Measurements from ENCODE around the gene VNN1. TPM values are rescaled to one million over a fixed set of nuclear protein-coding genes. Genes with fewer than 3 reads are reported as not detected.

The VNN1 gene
- total RNA-seq, 4 donors from 2014 or later, result 0.38 to 1.1 (median 0.67) TPM

DNA sequence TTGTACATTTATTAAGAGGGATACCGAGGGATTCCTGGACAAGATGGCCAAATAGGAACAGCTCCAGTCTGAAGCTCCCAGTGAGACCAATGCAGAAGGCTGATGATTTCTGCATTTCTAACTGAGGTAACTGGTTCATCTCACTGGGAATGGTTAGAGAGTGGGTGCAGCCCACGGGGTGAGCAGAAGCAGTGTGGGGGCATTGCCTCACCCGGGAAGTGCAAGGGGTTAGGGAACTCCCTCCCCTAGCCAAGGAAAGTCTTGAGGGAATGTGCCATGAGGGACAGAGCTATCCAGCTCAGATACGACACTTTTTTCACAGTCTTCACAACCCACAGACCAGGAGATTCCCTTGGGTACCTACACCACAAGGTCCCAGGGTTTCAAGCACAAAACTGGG, 79.1 kb downstream of the VNN1 start:
- no peak for DNase-seq (ENCODE audit: low spot score in 2 of 2)
- Histone ChIP-seq H3K9me3 (no peaks in the 10 kb centered on the region), H3K4me3 (no peak overlapping the region), H3K27me3 (peaks cover 11% of the 10 kb centered on the region), H3K27ac (no peak overlapping the region), H3K36me3 (no peaks in the 10 kb centered on the region), H3K4me1 (no peaks in the 10 kb centered on the region)
- TF ChIP-seq, protein P1, sequence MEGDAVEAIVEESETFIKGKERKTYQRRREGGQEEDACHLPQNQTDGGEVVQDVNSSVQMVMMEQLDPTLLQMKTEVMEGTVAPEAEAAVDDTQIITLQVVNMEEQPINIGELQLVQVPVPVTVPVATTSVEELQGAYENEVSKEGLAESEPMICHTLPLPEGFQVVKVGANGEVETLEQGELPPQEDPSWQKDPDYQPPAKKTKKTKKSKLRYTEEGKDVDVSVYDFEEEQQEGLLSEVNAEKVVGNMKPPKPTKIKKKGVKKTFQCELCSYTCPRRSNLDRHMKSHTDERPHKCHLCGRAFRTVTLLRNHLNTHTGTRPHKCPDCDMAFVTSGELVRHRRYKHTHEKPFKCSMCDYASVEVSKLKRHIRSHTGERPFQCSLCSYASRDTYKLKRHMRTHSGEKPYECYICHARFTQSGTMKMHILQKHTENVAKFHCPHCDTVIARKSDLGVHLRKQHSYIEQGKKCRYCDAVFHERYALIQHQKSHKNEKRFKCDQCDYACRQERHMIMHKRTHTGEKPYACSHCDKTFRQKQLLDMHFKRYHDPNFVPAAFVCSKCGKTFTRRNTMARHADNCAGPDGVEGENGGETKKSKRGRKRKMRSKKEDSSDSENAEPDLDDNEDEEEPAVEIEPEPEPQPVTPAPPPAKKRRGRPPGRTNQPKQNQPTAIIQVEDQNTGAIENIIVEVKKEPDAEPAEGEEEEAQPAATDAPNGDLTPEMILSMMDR (IDR thresholded peaks at IDR 0.05), result no peak
- TF ChIP-seq POLR2AphosphoS5 (IDR thresholded peaks at IDR 0.05), result no peak
- no peak for TF ChIP-seq POLR2A (IDR thresholded peaks at IDR 0.05)
- TF ChIP-seq EP300 (IDR thresholded peaks at IDR 0.05), result no peak
- WGBS, result 78% methylated on average over 4 of the region's 4 CpGs

DNA sequence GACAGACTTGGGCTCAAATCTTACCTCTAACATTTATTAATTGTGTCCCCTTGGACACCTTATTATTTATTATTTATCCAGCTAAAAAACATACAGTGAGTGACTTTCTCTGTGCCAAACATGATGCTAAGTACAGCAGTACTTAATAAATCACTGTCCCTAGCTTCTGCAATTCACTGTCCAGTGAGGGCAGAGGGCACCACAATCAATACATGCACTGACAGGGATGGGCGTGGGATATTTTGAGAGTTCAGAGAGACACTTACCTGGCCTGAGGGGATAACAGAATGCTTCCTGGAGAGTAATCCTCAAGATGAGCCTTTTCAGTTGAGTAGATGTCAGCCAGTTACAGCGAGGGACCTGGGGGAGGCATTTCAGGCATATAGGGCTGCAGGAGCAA, 80.5 kb downstream of the VNN1 start:
- H3K27me3 ChIP-seq, result peaks cover 11% of the 10 kb centered on the region
- H3K27ac ChIP-seq, result no peak overlapping the region
- TF ChIP-seq POLR2A (IDR thresholded peaks at IDR 0.05) (no peak), POLR2AphosphoS5 (IDR thresholded peaks at IDR 0.05) (no peak), EP300 (IDR thresholded peaks at IDR 0.05) (no peak)
- TF ChIP-seq, protein P1 (IDR thresholded peaks at IDR 0.05), result no peak
- no peaks in the 10 kb centered on the region for H3K9me3 ChIP-seq
- no peak overlapping the region for H3K4me3 ChIP-seq
- H3K4me1 ChIP-seq, result no peaks in the 10 kb centered on the region
- WGBS, result 53% methylated on average over 2 of the region's 2 CpGs
- DNase-seq (ENCODE audit: low spot score in 2 of 2), result no peak
- no peaks in the 10 kb centered on the region for H3K36me3 ChIP-seq

Other genes with a start within 250 kb of the VNN1 start
- 10 to 100 TPM; 24.9 to 43.5 (median 31.8) TPM for gene STX7, start 200.9 kb downstream of the VNN1 start, total RNA-seq
- not detected for gene TAAR9, start 175.8 kb downstream of the VNN1 start, total RNA-seq
- not detected for gene TAAR8, start 161.4 kb downstream of the VNN1 start, total RNA-seq
- not detected for gene TAAR6, start 143.7 kb downstream of the VNN1 start, total RNA-seq
- gene TAAR5, start 124.3 kb downstream of the VNN1 start, total RNA-seq, result not detected
- gene TAAR2, start 89.8 kb downstream of the VNN1 start, total RNA-seq, result not detected
- not detected for gene TAAR1, start 54.9 kb downstream of the VNN1 start, total RNA-seq
- 1 to 10 TPM in 1 of 4 donors, under 1 TPM in 2, not detected in 1; 0.39 to 1.6 (median 0.64) TPM for gene VNN2, start 43.8 kb upstream of the VNN1 start, total RNA-seq
- gene SLC18B1, start 84.6 kb upstream of the VNN1 start, total RNA-seq, result 10 to 100 TPM in 2 of 4 donors, 1 to 10 TPM in 2; 8.4 to 11.2 (median 9.9) TPM
- gene RPS12, start 100.5 kb upstream of the VNN1 start, total RNA-seq, result 1,000 to 10,000 TPM in 3 of 4 donors, 100 to 1,000 TPM in 1; 975 to 2,366 (median 2,183) TPM